Effector memory CD8-positive, alpha-beta T cell (primary cell): ENCODE data around the gene PDE4B.

Experiments
- ATAC-seq: fragments of 150-1000 bp; cut with Tn5 transposase; replicated peaks from 2 replicates; pipeline ENCODE4 v1.10.0; 2021; ENCODE audit warnings: mild to moderate bottlenecking, moderate library complexity
- DNase-seq, 3 experiments: peaks; one replicate each; pipeline ENCODE4 v3.0.0; 2021
- H3K27ac Mint-ChIP-seq, 2 donors: one replicate each; pipeline ENCODE4 v1.8.0; 2022; ENCODE audit warnings: mild to moderate bottlenecking in 2 of 2, mixed read lengths in 2 of 2, moderate library complexity in 2 of 2
- H3K27me3 Mint-ChIP-seq, 2 donors: one replicate each; pipeline ENCODE4 v1.8.0; 2022; ENCODE audit warnings: mixed read lengths in 2 of 2
- H3K36me3 Mint-ChIP-seq: one replicate; pipeline ENCODE4 v1.8.0; 2022; ENCODE audit warnings: mild to moderate bottlenecking, moderate library complexity, mixed read lengths; ENCODE audit not compliant: insufficient read depth
- H3K4me1 Mint-ChIP-seq, 2 donors: one replicate each; pipeline ENCODE4 v1.8.0; 2022; ENCODE audit warnings: low read depth in 2 of 2, mixed read lengths in 2 of 2
- H3K4me3 Mint-ChIP-seq, 2 donors: one replicate each; pipeline ENCODE4 v1.8.0; 2022; ENCODE audit warnings: mild to moderate bottlenecking in 2 of 2, mixed read lengths in 2 of 2, moderate library complexity in 2 of 2
- H3K9me3 Mint-ChIP-seq, 2 donors: one replicate each; pipeline ENCODE4 v1.8.0; 2022; ENCODE audit warnings: mixed read lengths in 2 of 2

PDE4B gene

DNA sequence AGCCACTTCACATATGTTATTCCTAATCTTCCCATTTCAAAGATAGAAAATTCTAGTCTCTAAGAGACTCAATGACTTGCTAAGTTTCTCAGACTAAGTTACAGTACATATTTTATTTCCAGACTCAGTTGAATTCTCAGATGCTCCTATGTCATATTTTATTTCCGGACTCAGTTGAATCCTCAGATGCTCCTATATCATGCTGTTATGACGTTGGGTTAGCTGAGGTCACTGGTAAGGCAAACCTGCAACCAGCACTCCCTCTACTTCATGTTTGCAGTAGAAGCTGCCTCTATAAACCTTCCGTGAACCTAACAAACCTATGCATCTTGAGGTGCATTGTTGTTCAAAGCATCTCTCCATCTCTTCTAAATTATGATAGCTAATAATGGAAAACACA is 554.2 kb downstream of the PDE4B start:
- Mint-ChIP-seq H3K4me1 (peaks cover 57 to 76% of the 10 kb centered on the region in 2 donors), H3K27me3 (no peaks in the 10 kb centered on the region), H3K4me3 (peak overlapping the region; percentile 41 to 43), H3K27ac (peak overlapping the region; percentile 81 to 96), H3K9me3 (peaks cover 0 to 2% of the 10 kb centered on the region in 2 donors), H3K36me3 (peaks cover 35% of the 10 kb centered on the region)
- ATAC-seq: no peak
- no peak for DNase-seq

DNA sequence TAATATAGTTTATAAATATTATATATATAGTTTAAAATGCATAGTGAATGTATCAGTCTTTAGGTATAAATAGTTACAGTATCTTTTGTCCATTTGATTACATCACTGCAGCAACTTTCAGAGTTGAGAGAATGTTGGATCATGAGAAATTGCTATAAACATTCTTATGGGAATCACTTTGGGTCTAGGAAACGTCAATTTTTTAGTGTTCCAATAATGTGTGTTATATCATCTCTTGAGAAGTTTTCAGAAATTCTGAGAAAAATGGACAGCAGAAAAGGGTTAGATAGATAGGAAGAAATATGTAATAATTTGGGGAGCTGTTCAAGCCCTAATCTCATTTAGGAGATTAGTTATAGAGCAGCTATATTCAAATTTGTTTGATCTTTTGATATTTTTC is 556.1 kb downstream of the PDE4B start:
- H3K27me3 Mint-ChIP-seq: no peaks in the 10 kb centered on the region
- no peak for ATAC-seq
- peaks cover 42% of the 10 kb centered on the region for H3K36me3 Mint-ChIP-seq
- no peak for DNase-seq
- H3K4me3 Mint-ChIP-seq: peak overlapping the region; percentile 26 to 76
- H3K9me3 Mint-ChIP-seq: peaks cover 3 to 8% of the 10 kb centered on the region in 2 donors
- peaks cover 65 to 85% of the 10 kb centered on the region in 2 donors for H3K4me1 Mint-ChIP-seq
- H3K27ac Mint-ChIP-seq: peak overlapping the region; percentile 95 to 96

DNA sequence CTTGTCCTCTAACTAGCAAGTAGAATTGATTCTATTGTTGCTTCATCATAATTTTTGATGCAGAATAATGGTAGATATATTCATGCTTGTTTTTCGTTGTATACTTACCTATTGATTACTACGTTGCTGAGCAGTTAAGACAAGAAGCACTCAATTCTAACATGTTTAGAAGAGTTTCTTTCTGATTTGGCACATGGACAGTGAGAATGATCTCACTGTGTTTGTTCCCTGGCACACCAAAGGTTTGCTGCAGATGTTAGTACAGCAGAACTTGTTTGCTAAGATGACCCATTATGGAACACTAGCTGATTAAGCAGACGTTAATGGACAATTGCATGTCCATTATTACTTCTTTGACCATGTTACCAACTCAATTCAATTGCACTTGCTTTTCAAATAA is 556.5 kb downstream of the PDE4B start:
- Mint-ChIP-seq H3K27ac (peak overlapping the region; percentile 95 to 96), H3K4me3 (peak overlapping the region; percentile 62 to 76), H3K9me3 (peaks cover 3 to 8% of the 10 kb centered on the region in 2 donors), H3K36me3 (peaks cover 42% of the 10 kb centered on the region), H3K4me1 (peaks cover 65 to 86% of the 10 kb centered on the region in 2 donors), H3K27me3 (no peaks in the 10 kb centered on the region)
- ATAC-seq (no peak), DNase-seq (no peak)

DNA sequence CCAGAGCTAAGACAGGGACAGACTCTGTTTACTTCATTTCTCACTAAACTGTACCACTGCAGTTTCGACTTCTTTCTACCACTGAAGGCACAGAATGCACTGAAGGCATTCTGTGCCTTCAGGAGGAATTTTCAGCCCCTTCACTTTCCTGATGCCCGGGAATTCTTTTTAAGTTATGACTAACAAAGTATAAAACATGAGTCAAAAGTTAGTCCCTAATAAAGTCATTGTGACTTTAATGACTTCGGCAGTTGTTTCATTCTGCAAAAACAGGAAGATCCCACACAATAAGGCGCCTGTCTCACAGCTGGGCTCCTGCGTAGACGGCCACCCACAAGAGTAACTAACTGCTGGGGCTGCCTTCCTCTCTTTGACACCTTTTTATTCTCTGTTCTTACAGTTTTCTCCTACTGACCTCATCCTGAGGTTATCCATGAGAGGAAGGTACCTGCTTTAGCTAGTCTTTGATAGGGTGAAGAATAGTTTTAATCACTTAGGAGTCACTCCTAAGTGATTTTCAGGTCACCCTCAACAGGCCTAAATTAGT is 557.4 kb downstream of the PDE4B start:
- H3K4me3 Mint-ChIP-seq: peak overlapping the region; percentile 62 to 76
- ATAC-seq: peak; percentile 81
- peak; percentile 55 to 63 (median 63) for DNase-seq
- peaks cover 3 to 8% of the 10 kb centered on the region in 2 donors for H3K9me3 Mint-ChIP-seq
- H3K27ac Mint-ChIP-seq: peak overlapping the region; percentile 95 to 96
- H3K36me3 Mint-ChIP-seq: peaks cover 38% of the 10 kb centered on the region
- peaks cover 63 to 88% of the 10 kb centered on the region in 2 donors for H3K4me1 Mint-ChIP-seq
- no peaks in the 10 kb centered on the region for H3K27me3 Mint-ChIP-seq

DNA sequence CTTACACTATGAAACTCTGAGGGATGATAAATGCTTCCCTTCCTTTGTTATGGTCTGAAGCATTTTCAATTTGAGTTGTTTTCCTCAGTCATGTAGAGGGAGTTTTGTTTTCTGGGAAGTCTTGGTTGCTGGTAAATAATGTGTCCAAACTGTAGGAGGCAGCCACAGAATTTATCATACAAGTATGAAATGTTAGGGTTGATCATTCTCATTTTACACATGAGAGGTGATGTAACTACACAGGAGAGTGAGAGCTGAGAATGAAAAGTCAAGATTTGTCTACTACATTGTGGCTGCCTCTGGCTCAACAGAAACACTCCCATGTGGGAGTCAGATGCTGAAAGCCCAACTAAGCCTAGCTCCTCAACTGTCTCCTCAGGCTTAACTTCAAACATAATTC is 558.8 kb downstream of the PDE4B start:
- DNase-seq (no peak), ATAC-seq (peak; percentile 15)
- H3K27ac Mint-ChIP-seq: peak overlapping the region; percentile 95 to 96
- peaks cover 52% of the 10 kb centered on the region for H3K36me3 Mint-ChIP-seq
- H3K4me3 Mint-ChIP-seq: peak overlapping the region; percentile 62 to 76
- H3K4me1 Mint-ChIP-seq: peaks cover 52 to 86% of the 10 kb centered on the region in 2 donors
- H3K9me3 Mint-ChIP-seq: peaks cover 3 to 8% of the 10 kb centered on the region in 2 donors
- H3K27me3 Mint-ChIP-seq: no peaks in the 10 kb centered on the region

DNA sequence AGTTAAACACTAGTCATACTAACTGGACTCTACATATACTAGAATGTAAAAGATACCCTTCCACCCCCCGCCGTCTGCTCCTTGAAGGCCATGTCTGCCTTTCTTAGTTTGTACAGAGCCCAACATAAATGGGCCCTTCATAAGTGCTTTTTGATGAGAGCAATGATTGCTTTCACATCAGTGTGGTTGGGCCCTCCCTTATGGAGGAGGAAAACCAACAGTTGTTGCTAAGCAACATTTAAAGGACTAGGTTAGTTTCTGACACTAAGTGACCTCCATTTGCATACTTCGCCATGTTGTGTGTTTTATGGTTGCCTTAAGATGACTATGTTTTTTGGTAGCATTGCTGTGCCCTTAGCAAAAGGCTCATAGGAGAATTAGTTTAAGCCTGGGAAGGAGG is 559.2 kb downstream of the PDE4B start:
- no peaks in the 10 kb centered on the region for H3K27me3 Mint-ChIP-seq
- peak overlapping the region; percentile 62 to 76 for H3K4me3 Mint-ChIP-seq
- ATAC-seq (peak; percentile 77), DNase-seq (peak; percentile 45 to 53 (median 52))
- H3K36me3 Mint-ChIP-seq: peaks cover 53% of the 10 kb centered on the region
- peaks cover 3 to 8% of the 10 kb centered on the region in 2 donors for H3K9me3 Mint-ChIP-seq
- H3K27ac Mint-ChIP-seq: peak overlapping the region; percentile 95 to 96
- H3K4me1 Mint-ChIP-seq: peaks cover 52 to 86% of the 10 kb centered on the region in 2 donors

DNA sequence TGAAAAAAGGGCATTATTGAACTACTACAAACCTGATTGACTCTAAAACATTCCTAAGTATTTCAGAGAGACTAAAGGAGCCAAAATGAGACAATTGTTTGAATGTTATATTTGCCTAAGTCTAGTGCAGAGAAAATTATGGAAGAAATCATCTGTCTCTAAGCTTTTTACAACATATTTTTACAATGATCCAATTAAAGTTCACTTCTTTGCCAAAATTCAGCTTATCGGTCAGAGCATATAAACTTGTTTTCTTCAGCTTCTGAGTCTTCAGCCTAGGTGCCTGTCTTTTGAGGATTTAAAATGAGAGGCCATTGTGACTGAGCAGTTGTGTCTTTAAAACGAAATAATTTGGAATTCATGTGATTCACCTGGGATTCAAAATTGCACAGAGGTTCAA is 560.1 kb downstream of the PDE4B start:
- H3K4me3 Mint-ChIP-seq: peak overlapping the region; percentile 62 to 76
- peaks cover 53 to 85% of the 10 kb centered on the region in 2 donors for H3K4me1 Mint-ChIP-seq
- H3K9me3 Mint-ChIP-seq: peaks cover 3 to 8% of the 10 kb centered on the region in 2 donors
- no peak for DNase-seq
- ATAC-seq: no peak
- peaks cover 56% of the 10 kb centered on the region for H3K36me3 Mint-ChIP-seq
- no peaks in the 10 kb centered on the region for H3K27me3 Mint-ChIP-seq
- H3K27ac Mint-ChIP-seq: peak overlapping the region; percentile 95 to 96

DNA sequence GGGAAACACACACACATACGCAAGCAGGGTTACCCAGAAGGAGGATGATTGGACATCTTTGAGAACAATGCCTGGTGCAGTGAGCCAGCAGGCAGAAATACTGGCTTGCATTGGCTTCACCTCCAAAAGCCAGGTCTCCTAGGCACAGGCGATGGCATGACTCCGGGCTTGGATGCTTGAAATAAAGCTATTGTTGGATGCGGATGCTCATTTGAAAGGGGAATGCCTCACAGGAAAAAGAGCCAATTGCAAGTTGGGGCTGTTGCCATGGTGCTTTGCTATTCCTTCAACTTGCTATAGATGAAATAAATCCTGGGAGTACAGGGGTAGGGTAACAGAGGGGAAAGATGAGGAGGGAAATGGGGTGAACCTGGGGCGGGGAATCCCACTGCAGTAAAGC is 560.6 kb downstream of the PDE4B start:
- peaks cover 3 to 8% of the 10 kb centered on the region in 2 donors for H3K9me3 Mint-ChIP-seq
- H3K4me1 Mint-ChIP-seq: peaks cover 58 to 87% of the 10 kb centered on the region in 2 donors
- DNase-seq (no peak), ATAC-seq (no peak)
- H3K27me3 Mint-ChIP-seq: no peaks in the 10 kb centered on the region
- H3K36me3 Mint-ChIP-seq: peaks cover 60% of the 10 kb centered on the region
- peak overlapping the region; percentile 48 to 62 for H3K4me3 Mint-ChIP-seq
- peak overlapping the region; percentile 95 to 96 for H3K27ac Mint-ChIP-seq

DNA sequence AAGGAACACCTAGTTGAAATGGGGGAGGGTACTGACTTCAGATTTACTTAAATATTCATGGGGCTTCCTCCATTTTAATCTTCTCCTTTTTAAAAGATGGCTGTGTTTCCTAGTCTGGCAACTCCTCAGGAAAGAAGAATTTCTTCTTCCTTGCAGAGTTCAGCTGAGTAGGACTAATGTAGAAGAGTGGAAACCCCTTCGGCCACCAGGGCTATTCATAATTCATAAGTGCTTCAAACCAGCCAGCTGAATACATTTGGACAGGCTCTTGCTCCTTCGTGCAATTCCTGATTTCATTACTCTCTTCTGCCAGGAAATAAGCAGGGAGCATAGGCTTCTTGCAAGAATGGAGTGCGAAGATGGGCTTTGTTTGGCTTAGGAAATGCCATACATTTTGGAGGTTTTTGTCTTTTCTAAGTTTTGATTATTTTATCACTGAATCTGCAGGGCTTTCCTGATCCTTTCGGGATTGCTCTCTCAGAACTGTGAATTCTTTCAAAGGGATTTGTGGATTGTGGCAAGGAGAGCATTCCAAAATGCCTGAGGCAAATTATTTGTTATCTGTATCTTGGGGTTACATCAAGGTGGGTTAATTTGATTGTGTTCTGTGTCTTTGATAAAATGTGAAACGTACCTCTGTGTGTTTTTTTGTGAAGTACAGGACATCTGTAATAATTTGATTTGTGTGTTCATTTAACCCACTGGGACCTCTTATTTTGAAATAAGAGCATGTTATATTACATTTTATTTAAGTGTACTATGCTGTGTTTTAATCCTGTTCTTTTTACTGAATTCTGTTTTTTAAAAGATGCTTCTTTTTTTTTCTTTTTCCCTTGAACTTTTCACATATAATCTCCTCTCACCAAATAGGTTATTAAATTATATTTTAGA is 561.9 kb downstream of the PDE4B start:
- peak overlapping the region; percentile 12 to 25 for H3K4me3 Mint-ChIP-seq
- H3K9me3 Mint-ChIP-seq: peaks cover 3 to 8% of the 10 kb centered on the region in 2 donors
- H3K4me1 Mint-ChIP-seq: peaks cover 58 to 90% of the 10 kb centered on the region in 2 donors
- peak overlapping the region in 1 of 2 donors; percentile 49 for H3K27ac Mint-ChIP-seq
- DNase-seq (no peak), ATAC-seq (no peak)
- no peaks in the 10 kb centered on the region for H3K27me3 Mint-ChIP-seq
- peaks cover 67% of the 10 kb centered on the region for H3K36me3 Mint-ChIP-seq

DNA sequence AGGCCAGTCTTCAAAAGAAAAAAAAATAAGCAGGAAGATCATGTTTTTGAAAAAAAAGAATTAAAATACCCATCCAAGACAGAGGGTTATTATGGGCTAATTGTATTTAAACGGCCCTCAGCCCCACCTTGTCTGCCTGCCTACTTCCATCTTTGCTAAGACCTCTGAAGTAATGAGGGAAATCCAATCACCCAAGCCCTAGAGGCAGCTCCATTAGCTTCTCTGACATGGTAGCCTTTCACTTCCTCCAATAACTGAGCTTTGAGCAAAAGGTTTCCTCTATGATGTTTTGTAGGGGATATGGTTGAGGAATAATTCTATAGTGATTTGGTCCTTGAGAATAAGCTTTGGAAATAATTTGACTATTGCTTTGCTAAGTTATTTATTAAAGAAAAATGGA is 563.1 kb downstream of the PDE4B start:
- peak overlapping the region in 1 of 2 donors; percentile 60 for H3K4me3 Mint-ChIP-seq
- H3K27me3 Mint-ChIP-seq: no peaks in the 10 kb centered on the region
- peaks cover 3 to 8% of the 10 kb centered on the region in 2 donors for H3K9me3 Mint-ChIP-seq
- peak overlapping the region in 1 of 2 donors; percentile 90 for H3K27ac Mint-ChIP-seq
- H3K4me1 Mint-ChIP-seq: peaks cover 47 to 81% of the 10 kb centered on the region in 2 donors
- H3K36me3 Mint-ChIP-seq: peaks cover 64% of the 10 kb centered on the region
- ATAC-seq (no peak), DNase-seq (no peak)

DNA sequence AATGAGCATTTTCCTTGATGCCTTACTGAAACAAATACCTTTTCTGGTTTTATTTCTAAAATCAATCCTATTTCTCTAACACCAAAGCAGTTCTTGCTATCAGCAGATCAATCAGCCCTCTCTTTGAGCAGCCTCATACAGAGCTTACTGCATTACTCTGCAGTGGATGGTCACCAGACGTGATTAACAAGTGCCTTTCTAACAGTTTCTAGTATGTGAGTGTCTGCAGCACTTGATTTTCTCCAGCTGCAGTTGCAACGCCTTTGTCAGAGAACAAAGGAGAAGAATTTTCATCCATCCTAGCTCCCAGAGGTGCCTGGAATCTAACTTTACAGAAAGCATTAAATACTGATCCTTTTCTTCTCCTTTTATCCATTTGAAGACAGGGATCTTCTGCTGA is 563.9 kb downstream of the PDE4B start:
- Mint-ChIP-seq H3K4me3 (peak overlapping the region; percentile 18 to 60), H3K36me3 (peaks cover 64% of the 10 kb centered on the region), H3K27me3 (no peaks in the 10 kb centered on the region), H3K4me1 (peaks cover 42 to 78% of the 10 kb centered on the region in 2 donors), H3K9me3 (peaks cover 3 to 8% of the 10 kb centered on the region in 2 donors), H3K27ac (peak overlapping the region; percentile 5 to 47)
- ATAC-seq: no peak
- no peak for DNase-seq

DNA sequence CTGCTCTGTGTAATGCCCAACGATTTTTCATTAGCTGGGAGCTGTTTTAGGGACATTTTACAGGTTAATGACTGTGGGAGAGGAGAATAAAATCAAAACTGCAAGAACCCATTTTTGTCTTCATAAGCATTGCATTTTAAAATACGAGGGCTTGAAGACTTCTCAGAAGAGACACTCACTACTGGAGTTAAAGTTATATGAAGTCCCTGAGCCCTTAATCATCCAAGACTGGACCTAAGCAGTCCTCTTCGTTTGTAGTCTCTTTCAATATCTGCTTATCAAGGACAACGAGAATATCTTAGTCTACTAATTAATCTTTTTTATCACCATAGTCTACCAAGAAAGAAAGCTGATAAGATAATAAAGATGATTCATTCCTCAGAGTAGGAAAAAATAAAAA is 564.3 kb downstream of the PDE4B start:
- H3K36me3 Mint-ChIP-seq: peaks cover 64% of the 10 kb centered on the region

DNA sequence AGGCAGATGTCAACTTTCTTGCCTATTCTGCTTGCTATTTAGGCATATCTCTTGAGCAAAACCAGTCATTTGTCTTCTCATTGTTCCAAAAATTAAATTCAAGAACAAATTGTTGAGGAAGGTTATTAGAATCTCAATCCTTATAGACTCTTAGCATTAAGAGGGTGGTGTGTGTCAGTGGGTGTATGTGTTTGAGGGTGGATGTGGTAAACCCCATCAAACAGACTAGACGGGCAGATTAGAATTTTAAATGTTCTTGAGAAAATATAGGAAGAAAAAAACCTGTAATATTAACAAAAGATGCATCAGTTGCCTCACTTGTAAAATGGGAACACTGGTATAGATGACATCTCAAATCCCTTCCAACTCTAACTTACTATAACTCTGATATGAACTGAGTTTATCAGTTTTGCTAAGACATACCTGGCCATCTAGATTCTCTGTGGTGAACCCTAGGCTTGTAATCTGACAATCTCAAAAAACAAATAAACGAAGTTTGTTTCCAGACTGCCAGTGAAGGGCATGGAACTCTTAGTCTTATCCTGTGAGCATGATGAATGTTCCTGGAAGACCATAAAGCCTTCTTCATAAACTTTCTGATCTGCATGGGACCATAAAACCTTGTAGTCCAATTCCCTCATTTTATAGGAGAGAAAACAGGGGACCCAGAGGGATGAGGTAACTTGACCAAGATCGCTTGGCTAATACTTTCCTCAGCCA is 564.9 kb downstream of the PDE4B start:
- ATAC-seq: peak; percentile 96
- Mint-ChIP-seq H3K4me1 (peaks cover 36 to 78% of the 10 kb centered on the region in 2 donors), H3K27ac (peak overlapping the region; percentile 5 to 47), H3K9me3 (no peaks in the 10 kb centered on the region), H3K4me3 (peak overlapping the region; percentile 18 to 60), H3K36me3 (peaks cover 64% of the 10 kb centered on the region), H3K27me3 (no peaks in the 10 kb centered on the region)
- DNase-seq: peak in 1 of 3 experiments; percentile 40

More for the DNA sequence above, 564.3 kb downstream of the PDE4B start:
- ATAC-seq (peak; percentile 11), DNase-seq (no peak)
- peak overlapping the region; percentile 18 to 60 for H3K4me3 Mint-ChIP-seq
- H3K9me3 Mint-ChIP-seq: peaks cover 2 to 4% of the 10 kb centered on the region in 2 donors
- H3K27ac Mint-ChIP-seq: peak overlapping the region; percentile 5 to 47
- peaks cover 40 to 78% of the 10 kb centered on the region in 2 donors for H3K4me1 Mint-ChIP-seq
- no peaks in the 10 kb centered on the region for H3K27me3 Mint-ChIP-seq
